Ramos (cell line): ENCODE data around the gene NCAM1.

ENCODE experiments used
- in situ Hi-C: fragments of 300-500 bp; cut with MboI; formaldehyde crosslinking; loops from one replicate; pipeline ENCODE4 v1.14.3; 2022; ENCODE audit warnings: low sequenced_read_pairs; ENCODE audit not compliant: unreplicated experiment

Gene NCAM1

DNA sequence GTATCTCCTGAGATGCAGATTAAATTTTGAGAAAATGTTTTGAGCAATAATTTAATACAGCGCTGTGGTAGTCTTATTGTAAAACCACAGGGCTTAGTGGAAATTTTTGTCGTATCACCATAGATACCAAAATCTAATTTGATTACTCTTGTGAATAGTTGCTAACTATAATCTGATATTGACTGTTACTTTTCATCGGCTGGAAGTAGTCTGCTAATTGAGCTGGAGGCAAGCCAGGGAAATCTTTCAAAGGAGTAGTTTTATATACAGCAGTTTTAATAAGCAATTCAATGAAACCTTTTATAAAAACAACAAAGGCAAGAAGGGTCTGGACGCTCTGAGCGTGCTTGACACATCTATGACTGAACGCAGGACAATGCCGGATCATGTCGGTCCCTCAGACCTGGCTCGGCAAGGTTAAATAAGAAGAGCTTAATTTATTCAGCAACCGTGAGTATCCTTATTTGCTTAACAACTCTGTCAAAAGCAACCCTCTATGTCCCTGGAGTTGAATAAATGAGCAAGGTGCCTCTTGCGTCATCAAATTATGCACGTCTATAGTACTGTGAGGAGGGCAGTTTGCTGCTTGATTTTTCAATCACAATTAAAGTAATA, 121.2 kb downstream of the NCAM1 start:
- in situ Hi-C loops: no loop called here

- in situ Hi-C loops: no loop called here
These were observed 122.4 kb downstream of the NCAM1 start for GRCh38 chr11:113083571-113083970.

- in situ Hi-C loops: no loop called here
These were observed 123.1 kb downstream of the NCAM1 start for GRCh38 chr11:113084297-113084696.

- in situ Hi-C loops: no loop called here
These were observed 124.2 kb downstream of the NCAM1 start for GRCh38 chr11:113085446-113085845.

DNA sequence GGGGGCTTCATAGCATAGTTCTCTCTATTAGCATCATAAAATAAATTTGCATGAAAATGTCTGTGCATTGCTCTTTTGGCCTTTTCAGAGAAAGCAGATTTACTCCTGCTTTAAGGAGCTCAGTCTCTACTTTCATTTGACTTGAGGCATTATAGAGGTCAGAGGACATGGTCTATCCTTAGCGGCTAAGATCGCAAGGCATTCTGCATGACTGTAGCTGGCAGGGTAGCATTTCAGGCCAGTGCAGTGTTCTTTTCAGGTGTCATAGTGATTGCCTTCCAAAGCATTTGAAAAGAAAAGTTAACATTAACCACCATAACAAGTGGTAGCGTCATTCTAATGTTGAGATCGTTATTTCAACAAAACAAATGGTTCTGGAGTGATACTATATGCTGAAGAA, 126.5 kb downstream of the NCAM1 start:
- in situ Hi-C loops: no loop called here

GRCh38 chr11:113090716-113091480, 129.7 kb downstream of the NCAM1 start:
- in situ Hi-C loops: no loop called here

- in situ Hi-C loops: no loop called here
These were observed 130.2 kb downstream of the NCAM1 start for GRCh38 chr11:113091481-113091780.

- in situ Hi-C loops: no loop called here
These were observed 135.4 kb downstream of the NCAM1 start for GRCh38 chr11:113096648-113097047.

GRCh38 chr11:113103932-113104690, 142.9 kb downstream of the NCAM1 start:
- in situ Hi-C loops: no loop called here

DNA sequence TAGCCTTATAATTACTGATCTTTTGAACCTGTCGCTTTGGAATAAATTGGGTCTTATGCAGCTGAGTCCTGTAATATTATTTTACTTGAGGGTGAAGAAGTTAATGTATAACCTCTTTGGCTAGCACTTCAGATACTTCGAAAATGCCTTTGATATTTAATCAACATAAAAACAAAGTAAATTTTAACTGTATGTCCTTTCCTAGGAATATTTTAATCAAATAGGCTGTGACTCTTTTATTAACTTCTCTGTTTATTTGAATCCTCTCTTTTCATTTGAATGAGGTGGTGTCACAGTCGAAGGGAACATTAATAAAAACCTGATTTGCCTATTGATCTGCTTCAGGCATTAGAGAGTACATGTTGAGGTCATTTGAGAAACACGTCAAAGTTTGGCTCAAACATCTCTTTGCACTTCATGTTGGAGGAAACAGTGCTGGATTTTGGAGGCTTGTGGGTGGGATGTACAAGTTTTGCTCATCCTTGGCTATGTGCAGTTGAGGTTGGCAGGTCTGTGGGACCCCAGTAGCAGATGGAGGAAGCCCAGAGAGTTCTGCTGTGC, 143.6 kb downstream of the NCAM1 start:
- in situ Hi-C loops: no loop called here

DNA sequence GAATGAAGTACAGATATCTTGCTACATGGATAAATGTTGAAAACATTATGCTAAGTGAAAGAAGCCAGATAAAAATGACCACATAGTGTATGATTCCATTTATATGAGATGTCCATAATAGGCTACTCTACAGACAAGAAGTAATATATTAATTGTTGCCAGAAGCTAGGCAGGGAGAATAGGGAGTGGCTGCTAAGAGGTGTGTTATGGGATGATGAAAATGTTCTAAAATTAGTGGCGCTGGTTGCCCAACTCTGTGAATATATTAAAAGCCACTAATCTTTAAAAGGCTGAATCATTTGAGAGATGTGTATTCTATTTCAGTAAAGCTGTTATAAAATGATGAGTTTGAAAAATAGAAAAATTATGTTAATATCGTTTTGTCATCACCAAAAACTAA, 144.4 kb downstream of the NCAM1 start:
- in situ Hi-C loops: no loop called here

- in situ Hi-C loops: no loop called here
These were observed 145.3 kb downstream of the NCAM1 start for GRCh38 chr11:113106507-113106906.

DNA sequence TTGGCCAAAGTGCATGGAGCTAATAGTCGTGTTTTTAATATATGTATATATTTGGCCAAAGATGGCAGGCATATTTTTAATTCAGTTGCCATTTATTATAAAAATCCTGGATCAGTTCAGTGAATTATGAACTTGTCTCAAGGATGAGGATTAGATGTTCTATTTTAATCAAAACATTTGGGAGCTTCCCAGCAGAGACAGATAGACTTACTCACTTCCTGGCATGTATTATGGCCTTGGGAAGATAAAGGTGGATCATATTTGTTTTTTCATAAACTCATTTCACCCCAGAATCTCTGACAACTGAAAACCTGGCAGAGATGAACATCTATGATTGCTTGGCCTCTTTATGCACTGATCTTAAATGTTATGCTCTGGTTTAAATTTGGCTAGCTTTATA, 148.8 kb downstream of the NCAM1 start:
- in situ Hi-C loops: no loop called here

GRCh38 chr11:113111156-113111555, 149.9 kb downstream of the NCAM1 start:
- in situ Hi-C loops: no loop called here

DNA sequence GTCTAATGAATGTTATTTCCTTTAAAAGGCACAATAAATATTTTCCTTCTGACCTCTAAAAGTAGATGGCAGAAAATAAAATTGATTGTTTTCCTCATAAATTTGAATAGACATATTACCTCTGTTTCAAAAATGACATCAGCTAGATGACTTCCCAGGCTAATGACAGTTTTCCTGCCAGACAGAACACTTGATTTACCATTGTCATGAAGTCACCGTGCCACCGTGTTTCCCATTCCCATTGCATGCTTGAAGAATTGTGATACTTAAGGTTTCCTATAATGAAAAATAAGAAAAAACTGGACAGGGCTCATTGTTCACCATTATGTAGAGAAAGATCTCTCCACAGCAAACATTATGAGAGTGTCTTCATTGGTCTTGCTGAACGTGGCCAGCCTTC, 151.1 kb downstream of the NCAM1 start:
- in situ Hi-C loops: no loop called here

GRCh38 chr11:113113801-113114704, 152.8 kb downstream of the NCAM1 start:
- in situ Hi-C loops: no loop called here

- in situ Hi-C loops: no loop called here
These were observed 153.4 kb downstream of the NCAM1 start for GRCh38 chr11:113114705-113115027.

GRCh38 chr11:113118104-113118503, 156.9 kb downstream of the NCAM1 start:
- in situ Hi-C loops: no loop called here

DNA sequence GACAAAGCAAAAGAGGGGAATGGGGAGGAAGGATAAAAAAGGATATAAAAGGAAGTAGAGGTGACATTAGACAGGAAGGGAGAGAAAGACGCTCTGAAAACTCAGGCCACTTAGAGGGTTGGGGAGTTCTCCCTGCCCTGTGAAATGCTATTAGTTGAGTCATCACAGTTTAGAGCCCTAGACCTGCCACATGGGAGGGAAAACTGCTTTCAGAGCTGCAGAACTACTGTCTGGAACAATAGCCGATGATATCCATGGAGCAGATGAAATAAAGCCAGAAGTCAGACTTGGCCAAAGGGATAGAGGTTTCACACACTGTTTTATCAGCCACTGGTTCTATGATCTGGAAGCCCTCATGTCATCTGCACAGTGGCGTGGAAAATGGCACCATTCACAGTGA, 157.9 kb downstream of the NCAM1 start:
- in situ Hi-C loops: no loop called here

- in situ Hi-C loops: no loop called here
These were observed 158.9 kb downstream of the NCAM1 start for GRCh38 chr11:113119966-113120736.
